ENCODE data around the gene LAMC2. TPM values are rescaled to one million over a fixed set of nuclear protein-coding genes. Genes with fewer than 3 reads are reported as not detected.

Gene LAMC2
- polyA plus RNA-seq, 3 donors: 4.4 to 7.7 (median 5.5) TPM

DNA sequence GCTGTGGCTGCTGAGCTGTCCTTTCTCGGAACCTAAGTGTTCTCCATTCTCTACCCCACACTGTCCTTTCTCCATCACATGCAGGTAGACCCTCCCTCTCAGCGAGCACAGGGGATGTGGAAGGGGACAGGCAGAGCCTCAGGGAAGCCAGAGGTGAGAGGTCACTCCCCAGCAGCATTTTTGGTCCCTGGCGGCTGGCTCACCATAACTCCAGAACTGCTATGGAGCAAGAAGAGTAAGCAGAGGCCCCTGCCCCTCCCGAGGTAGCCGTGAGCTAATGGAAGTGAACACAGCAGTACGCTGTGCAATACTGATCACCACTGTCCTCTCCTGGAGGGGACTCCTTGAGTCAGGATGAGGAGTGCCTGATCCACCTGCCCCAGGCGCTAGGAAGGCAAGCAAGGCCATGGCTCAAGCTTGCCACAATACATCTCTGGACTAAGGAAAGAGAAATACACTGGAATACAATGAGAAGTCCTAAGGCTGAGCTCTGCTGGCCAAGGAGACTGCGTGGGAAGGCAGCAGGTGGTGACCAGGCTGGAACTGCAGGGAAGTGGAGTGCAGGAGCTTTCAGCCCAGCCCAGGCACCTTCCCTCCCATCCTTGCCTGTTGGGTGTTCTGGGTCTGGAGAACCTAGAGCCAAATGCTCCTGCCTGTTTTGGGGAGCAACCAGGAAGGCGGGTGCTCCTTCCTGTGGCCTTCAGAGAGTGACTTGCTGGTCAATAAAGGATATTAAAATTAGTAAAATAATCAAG is 96.2 kb downstream of the LAMC2 start:
- DNase-seq (ENCODE audit: low read depth in 3 of 3, low spot score in 2 of 3): no peak

DNA sequence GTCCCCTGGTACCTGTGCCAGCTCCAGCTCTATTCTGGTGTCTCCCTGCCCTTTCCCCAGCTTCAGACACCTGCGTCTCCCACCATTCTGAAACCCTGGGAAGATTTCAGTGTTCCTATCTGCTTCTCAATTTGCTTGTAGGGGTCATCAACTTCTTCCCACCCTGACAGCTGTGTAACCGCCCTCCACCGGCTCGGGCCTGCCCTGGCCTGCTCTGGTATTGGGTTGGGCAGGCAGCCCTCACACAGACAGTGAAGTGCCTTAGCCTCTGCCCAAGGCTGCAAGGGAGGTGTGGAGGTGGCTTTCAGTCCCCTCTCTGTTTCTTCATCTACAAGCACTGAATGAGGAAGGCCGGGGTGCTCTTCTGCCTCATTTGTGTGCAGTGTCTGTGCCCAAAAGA is 97.2 kb downstream of the LAMC2 start:
- DNase-seq (ENCODE audit: low read depth in 3 of 3, low spot score in 2 of 3): no peak

DNA sequence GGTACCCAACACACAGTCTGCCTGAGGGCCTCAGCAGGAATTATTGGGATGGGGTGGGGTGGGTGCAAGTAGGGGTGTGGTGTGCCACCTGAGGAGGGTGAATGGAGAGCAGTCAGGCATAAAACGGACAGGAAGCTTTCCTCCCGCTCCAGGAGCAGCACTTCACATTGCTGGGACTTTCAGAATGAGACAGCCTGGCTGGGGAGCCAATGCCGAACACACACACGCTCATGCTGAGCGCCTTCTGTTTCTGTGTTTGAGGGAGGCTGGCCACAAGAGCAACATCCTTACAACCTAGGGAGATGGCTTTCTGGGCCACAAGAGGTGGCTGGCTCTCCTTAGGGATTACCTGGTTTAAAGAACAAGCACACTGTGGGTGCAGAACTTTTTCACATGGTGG is 98.0 kb downstream of the LAMC2 start:
- no peak for DNase-seq (ENCODE audit: low read depth in 3 of 3, low spot score in 2 of 3)

DNA sequence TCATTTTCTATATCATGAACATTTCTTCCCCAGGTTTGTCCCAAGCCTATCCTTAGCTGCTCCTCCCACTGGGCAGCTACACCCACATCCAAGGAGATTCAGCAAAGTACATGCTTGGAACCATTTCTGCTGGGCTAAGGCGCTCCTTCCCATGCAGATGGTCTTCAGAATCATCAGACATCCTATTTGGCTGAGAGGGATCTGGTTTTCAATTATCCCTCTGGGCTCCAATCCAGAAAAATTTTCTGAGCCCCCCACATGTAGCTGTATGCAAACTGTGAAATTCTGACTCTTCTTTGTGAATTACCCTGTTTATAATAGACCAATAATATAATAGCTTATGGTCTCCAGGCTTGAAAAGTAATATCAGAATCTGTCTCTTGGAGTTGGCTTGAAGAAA is 99.2 kb downstream of the LAMC2 start:
- no peak for DNase-seq (ENCODE audit: low read depth in 3 of 3, low spot score in 2 of 3)

DNA sequence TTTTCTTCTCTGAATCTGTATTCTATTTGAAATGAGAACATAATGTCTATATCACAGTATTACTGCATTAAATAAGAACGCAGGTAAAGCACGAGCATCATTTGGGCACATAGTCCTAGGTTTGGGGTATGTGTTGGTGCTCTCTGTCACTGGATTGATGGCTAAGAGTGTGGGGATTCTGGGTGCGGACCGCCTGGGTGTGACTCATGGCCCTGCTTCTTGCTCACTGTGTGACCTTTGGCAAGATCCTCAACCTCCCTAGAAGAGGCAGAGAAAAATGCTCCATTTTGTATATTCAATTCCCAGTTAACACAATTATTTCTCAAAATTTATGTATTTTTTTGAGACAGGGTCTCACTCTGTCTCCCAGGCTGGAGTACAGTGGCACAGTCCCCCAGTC is 99.7 kb downstream of the LAMC2 start:
- no peak for DNase-seq (ENCODE audit: low read depth in 3 of 3, low spot score in 2 of 3)

DNA sequence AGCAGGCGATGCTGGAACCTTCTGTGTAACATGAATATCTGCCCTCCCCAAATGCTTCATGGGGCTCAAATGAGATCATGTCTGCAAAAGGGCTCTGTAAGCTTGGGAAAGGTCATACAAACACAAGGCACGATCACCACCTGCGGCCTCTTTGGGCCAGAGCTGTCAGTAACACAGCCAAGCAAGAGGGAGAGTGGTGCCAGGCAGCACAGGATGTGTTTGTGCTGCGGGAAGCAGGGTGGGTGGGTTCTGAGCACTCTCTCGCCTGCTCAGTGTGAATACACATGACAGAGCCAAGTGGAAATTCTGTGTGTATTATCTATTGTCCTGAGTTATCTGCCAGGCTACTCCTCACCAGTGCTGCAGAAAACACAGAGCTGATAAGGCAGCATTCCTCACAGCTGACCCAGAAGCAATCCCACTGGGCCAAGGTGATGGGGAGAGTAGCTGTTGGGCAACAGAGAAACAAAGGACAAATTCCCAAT is 101.2 kb downstream of the LAMC2 start:
- DNase-seq (ENCODE audit: low read depth in 3 of 3, low spot score in 2 of 3): no peak

DNA sequence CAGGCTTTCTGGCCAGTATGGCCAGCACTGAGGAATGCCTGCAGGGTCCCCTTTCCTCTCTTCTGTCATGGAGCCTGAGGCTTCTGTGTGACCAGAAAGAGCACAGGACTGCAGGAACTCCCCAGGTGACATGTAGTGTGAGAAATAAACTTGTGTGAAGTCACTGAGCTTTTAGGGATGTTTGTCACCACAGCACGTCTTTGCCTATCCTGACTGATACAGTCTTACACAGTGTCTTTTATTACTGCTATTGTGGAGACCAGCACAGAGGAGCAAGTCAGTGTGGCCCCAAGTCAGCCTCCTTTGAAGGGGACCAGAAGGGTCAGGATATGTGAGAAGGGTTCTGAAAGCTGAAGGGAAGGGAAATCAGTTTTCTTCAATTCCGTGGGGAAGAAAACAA is 102.5 kb downstream of the LAMC2 start:
- no peak for DNase-seq (ENCODE audit: low read depth in 3 of 3, low spot score in 2 of 3)

DNA sequence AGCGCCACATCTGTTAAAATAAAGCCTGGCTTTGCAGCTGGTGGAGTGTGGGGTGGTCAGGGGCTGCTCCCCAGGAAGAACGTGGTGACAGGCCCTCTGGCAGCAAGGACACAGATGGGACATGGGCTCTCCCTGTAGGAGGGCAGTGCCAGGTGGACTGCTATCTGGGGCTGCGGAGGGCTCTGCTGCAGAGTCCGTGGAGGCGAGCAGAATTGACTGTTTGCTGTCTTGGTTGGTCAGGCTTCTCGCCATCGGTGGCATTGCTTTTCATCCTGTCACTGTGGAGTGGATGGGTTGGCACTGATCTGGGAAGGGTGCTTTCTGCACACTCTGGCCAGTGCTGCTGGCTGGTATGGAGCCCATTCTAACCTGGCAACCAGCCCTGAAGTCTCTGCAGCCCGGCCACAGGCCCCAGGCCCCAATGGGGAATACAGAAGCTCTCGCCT is 103.0 kb downstream of the LAMC2 start:
- DNase-seq (ENCODE audit: low read depth in 3 of 3, low spot score in 2 of 3): no peak

DNA sequence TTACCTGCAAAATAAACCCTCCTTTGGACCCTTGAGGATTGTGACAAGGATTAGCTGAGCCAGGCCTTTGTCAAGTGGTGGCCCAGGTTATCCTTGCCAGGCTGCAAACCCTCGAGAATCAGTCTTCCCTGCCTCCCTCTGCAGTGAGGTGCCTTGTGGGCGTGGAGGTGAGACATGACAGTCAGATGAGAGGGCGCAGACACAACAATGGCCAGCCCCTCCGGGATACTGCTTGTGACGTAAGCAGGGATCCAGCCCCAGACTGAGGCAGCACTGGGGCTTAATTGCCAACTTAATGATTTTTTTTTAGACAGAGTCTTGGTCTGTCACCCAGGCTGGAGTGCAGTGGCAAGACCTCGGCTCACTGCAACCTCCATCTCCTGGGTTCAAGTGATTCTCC is 104.6 kb downstream of the LAMC2 start:
- no peak for DNase-seq (ENCODE audit: low read depth in 3 of 3, low spot score in 2 of 3)

DNA sequence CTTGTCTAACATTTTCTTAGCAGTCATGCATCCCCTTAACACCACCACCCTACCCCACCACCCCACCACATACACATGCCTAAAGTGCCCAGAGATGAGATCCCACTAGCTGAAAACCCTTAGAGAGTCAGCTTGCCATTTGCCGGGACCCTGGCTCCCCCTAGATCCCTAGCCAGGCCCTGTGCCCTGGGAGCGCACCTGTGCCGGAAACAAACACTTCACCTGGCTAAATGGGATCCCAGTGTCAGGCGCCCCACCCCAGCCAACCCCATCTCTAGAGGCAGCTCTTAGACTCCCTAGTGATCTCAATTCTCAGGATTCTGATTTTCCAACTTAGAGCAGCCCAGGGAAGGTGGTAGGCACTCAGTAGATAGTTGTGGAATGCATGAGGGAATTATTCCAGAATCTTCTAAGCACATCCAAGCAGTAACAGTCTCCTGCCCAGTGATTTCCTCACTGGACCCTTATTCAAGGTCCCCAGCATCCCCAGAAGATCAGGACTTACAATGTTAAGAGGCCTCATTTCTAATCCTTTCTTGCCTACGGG is 105.2 kb downstream of the LAMC2 start:
- no peak for DNase-seq (ENCODE audit: low read depth in 3 of 3, low spot score in 2 of 3)

DNA sequence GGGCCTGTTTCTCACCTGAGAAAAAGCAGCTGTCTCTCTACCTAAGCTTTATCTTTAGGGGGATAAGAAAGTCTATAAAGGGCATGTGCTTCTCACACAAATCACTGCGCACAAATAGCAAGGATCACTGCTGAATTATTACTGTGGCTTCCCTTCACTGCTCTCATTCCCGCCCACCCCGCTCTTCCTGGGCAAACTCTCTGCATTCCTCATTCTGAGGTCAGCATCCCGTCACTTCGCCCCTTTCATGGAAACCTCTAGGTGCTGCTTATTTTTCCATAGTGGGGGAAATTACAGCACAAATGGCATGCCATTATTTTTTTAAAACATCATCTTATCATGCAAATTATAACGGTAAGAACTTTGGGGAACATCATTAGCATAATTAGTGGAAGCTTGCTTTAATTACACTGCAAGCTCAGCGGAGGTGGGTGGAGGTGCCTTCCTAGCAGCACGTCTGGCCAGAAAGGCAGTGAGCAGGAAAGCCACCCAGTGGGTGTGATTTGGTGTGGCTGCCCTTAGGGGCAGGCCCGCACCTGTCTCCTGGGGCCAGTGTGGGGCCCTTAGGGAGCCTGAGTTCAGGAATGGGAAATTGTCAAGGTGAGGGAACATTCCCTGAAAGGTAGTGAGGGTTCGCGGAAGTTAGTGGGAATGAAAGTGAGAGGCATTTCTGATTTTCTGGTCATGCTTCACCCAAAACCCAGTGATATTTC is 105.9 kb downstream of the LAMC2 start:
- no peak for DNase-seq (ENCODE audit: low read depth in 3 of 3, low spot score in 2 of 3)

DNA sequence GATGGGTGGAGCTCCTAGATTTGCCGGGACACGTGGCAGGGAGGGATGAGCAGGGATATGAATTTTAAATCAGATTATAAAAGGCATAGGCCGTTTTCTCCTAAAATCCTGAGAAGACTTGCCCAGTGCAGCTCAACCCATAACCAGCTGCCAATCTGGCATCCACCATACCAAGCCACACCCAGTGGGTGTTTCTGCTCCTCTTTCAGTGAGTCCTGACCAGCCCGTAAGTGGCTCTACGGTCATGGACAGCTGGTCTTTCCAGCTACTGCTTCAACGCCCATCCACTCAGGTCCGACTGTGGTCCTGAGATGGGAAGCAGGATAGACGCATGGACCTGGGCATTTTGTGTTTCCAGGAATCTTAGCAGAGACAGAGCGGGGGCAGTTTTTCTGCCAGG is 107.2 kb downstream of the LAMC2 start:
- DNase-seq (ENCODE audit: low read depth in 3 of 3, low spot score in 2 of 3): no peak

DNA sequence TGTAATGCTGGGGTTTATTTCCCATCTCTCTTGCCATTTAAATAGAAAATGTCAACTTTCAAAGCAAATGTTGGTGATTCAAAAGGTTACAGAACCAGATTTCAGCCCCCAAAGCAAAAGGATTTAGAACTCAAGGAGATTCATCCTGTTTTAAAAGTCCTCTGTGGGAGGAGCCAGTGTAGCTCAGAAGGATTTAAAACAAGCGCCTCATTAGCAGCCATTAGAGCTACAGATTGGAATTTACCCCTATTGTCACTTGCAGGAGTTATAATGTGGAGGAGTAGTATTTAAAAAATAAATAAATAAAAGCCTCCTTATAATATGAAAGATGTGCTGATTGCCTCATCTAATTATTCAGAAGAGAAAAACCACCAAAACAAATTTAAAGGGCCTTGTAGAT is 107.8 kb downstream of the LAMC2 start:
- no peak for DNase-seq (ENCODE audit: low read depth in 3 of 3, low spot score in 2 of 3)

Other genes starting within 250 kb of the LAMC2 start
- under 1 TPM; 0.37 to 0.74 (median 0.40) TPM for gene SHCBP1L, start 233.1 kb upstream of the LAMC2 start, polyA plus RNA-seq (ENCODE audit: insufficient read length in 3 of 3)
- gene LAMC1, start 162.8 kb upstream of the LAMC2 start, polyA plus RNA-seq (ENCODE audit: insufficient read length in 3 of 3): 100 to 1,000 TPM; 290 to 310 (median 290) TPM
- 1 to 10 TPM; 3.2 to 4.3 (median 3.4) TPM for gene NMNAT2, start 232.1 kb downstream of the LAMC2 start, polyA plus RNA-seq (ENCODE audit: insufficient read length in 3 of 3)

All from right renal cortex interstitium (tissue), 3 donors.